Activated T-cell treated with anti-CD3 and anti-CD28 coated beads, Interleukin-2, amount 50 U/mL, for 72 hours (primary cell): ENCODE results near the gene SLC6A15. TPM values are rescaled to one million over a fixed set of nuclear protein-coding genes. Genes with fewer than 3 reads are reported as not detected.
A peak's percentile ranks its signal among the peaks of the same experiment; 100 is the strongest.

Source experiments
- ATAC-seq, 2 donors: fragments of 150-1000 bp; cut with Tn5 transposase; replicated peaks in 1 of 2; 2 replicates each; pipeline ENCODE4 v1.10.0; 2021; ENCODE audit warnings: moderate library complexity in 2 of 2, mild to moderate bottlenecking in 1 of 2
- DNase-seq, 2 donors: peaks; one replicate each; pipeline ENCODE4 v3.0.0; 2021 to 2022; ENCODE audit warnings: mixed read lengths in 1 of 2
- H3K27ac Mint-ChIP-seq: one replicate; pipeline ENCODE4 v1.8.0; 2022; ENCODE audit warnings: mild to moderate bottlenecking, moderate library complexity, mixed read lengths
- H3K27me3 Mint-ChIP-seq: one replicate; pipeline ENCODE4 v1.8.0; 2022; ENCODE audit warnings: low read depth, mixed read lengths
- H3K36me3 Mint-ChIP-seq, 2 donors: one replicate each; pipeline ENCODE4 v1.8.0; 2022; ENCODE audit warnings: mixed read lengths in 2 of 2, mild to moderate bottlenecking in 1 of 2; ENCODE audit not compliant: insufficient read depth in 2 of 2
- H3K4me1 Mint-ChIP-seq: one replicate; pipeline ENCODE4 v1.8.0; 2022; ENCODE audit warnings: low read depth, mixed read lengths
- H3K4me3 Mint-ChIP-seq, 2 donors: one replicate each; pipeline ENCODE4 v1.8.0; 2022; ENCODE audit warnings: mild to moderate bottlenecking in 2 of 2, mixed read lengths in 2 of 2, moderate library complexity in 2 of 2
- H3K9me3 Mint-ChIP-seq, 2 donors: one replicate each; pipeline ENCODE4 v1.8.0; 2022; ENCODE audit warnings: mixed read lengths in 2 of 2
- total RNA-seq, 2 donors: library from RNA; stranded (reverse); gene quantifications; one replicate each; pipeline ENCODE4 v1.2.3, GENCODE V29; 2022

SLC6A15 gene
- total RNA-seq, 2 donors from 2014 or later: 0.30 to 0.41 TPM

GRCh38 chr12:84857525-84858208, 54.9 kb downstream of the SLC6A15 start:
- no peaks in the 10 kb centered on the region for H3K36me3 Mint-ChIP-seq
- ATAC-seq: no peak
- H3K9me3 Mint-ChIP-seq: no peaks in the 10 kb centered on the region
- no peak overlapping the region for H3K4me3 Mint-ChIP-seq
- no peak overlapping the region for H3K27ac Mint-ChIP-seq
- H3K27me3 Mint-ChIP-seq: peaks cover 6% of the 10 kb centered on the region
- DNase-seq: no peak
- H3K4me1 Mint-ChIP-seq: no peaks in the 10 kb centered on the region

GRCh38 chr12:84856156-84856900, 56.3 kb downstream of the SLC6A15 start:
- DNase-seq (no peak), ATAC-seq (no peak)
- Mint-ChIP-seq H3K4me1 (no peaks in the 10 kb centered on the region), H3K9me3 (peaks cover 0 to 2% of the 10 kb centered on the region in 2 donors), H3K27ac (peak overlapping the region; percentile 19), H3K4me3 (no peak overlapping the region), H3K36me3 (no peaks in the 10 kb centered on the region), H3K27me3 (peaks cover 13% of the 10 kb centered on the region)

- Mint-ChIP-seq H3K27ac (peak overlapping the region; percentile 81), H3K4me3 (peak overlapping the region in 1 of 2 donors; percentile 42), H3K27me3 (peaks cover 6% of the 10 kb centered on the region), H3K9me3 (no peaks in the 10 kb centered on the region), H3K4me1 (no peaks in the 10 kb centered on the region), H3K36me3 (no peaks in the 10 kb centered on the region)
- no peak for DNase-seq
- peak; percentile 59 to 77 for ATAC-seq
These were observed 68.9 kb downstream of the SLC6A15 start for GRCh38 chr12:84843593-84844144.

- no peaks in the 10 kb centered on the region for H3K4me1 Mint-ChIP-seq
- ATAC-seq (no peak), DNase-seq (peak in 1 of 2 donors; percentile 10)
- H3K27ac Mint-ChIP-seq: no peak overlapping the region
- no peaks in the 10 kb centered on the region for H3K9me3 Mint-ChIP-seq
- H3K36me3 Mint-ChIP-seq: no peaks in the 10 kb centered on the region
- no peaks in the 10 kb centered on the region for H3K27me3 Mint-ChIP-seq
- H3K4me3 Mint-ChIP-seq: no peak overlapping the region
These were observed 70.1 kb downstream of the SLC6A15 start for GRCh38 chr12:84842406-84843013.

- DNase-seq: no peak
These were observed 71.0 kb downstream of the SLC6A15 start for GRCh38 chr12:84841591-84841990.

GRCh38 chr12:84840356-84840755, 72.2 kb downstream of the SLC6A15 start:
- Mint-ChIP-seq H3K27ac (no peak overlapping the region), H3K9me3 (no peaks in the 10 kb centered on the region), H3K36me3 (no peaks in the 10 kb centered on the region), H3K4me1 (no peaks in the 10 kb centered on the region), H3K4me3 (no peak overlapping the region), H3K27me3 (no peaks in the 10 kb centered on the region)
- ATAC-seq (no peak), DNase-seq (no peak)

More at GRCh38 chr12:84841591-84841990, 71.0 kb downstream of the SLC6A15 start:
- no peaks in the 10 kb centered on the region for H3K9me3 Mint-ChIP-seq
- H3K4me3 Mint-ChIP-seq: no peak overlapping the region
- H3K27ac Mint-ChIP-seq: no peak overlapping the region
- no peaks in the 10 kb centered on the region for H3K27me3 Mint-ChIP-seq
- H3K36me3 Mint-ChIP-seq: no peaks in the 10 kb centered on the region
- no peak for ATAC-seq
- H3K4me1 Mint-ChIP-seq: no peaks in the 10 kb centered on the region

GRCh38 chr12:84826925-84827324, 85.7 kb downstream of the SLC6A15 start:
- Mint-ChIP-seq H3K4me3 (no peak overlapping the region), H3K27ac (no peak overlapping the region), H3K36me3 (no peaks in the 10 kb centered on the region), H3K9me3 (peaks cover 0 to 2% of the 10 kb centered on the region in 2 donors), H3K4me1 (no peaks in the 10 kb centered on the region), H3K27me3 (no peaks in the 10 kb centered on the region)
- DNase-seq (no peak), ATAC-seq (no peak)

GRCh38 chr12:84825149-84825548, 87.5 kb downstream of the SLC6A15 start:
- Mint-ChIP-seq H3K4me1 (no peaks in the 10 kb centered on the region), H3K27ac (no peak overlapping the region), H3K4me3 (no peak overlapping the region), H3K36me3 (no peaks in the 10 kb centered on the region), H3K27me3 (no peaks in the 10 kb centered on the region), H3K9me3 (peaks cover 0 to 2% of the 10 kb centered on the region in 2 donors)
- DNase-seq: no peak
- ATAC-seq: no peak

GRCh38 chr12:84822525-84822924, 90.1 kb downstream of the SLC6A15 start:
- DNase-seq: no peak
- H3K27ac Mint-ChIP-seq: no peak overlapping the region

GRCh38 chr12:84816916-84817695, 95.5 kb downstream of the SLC6A15 start:
- Mint-ChIP-seq H3K4me3 (no peak overlapping the region), H3K27ac (no peak overlapping the region), H3K27me3 (no peaks in the 10 kb centered on the region), H3K4me1 (no peaks in the 10 kb centered on the region), H3K9me3 (no peaks in the 10 kb centered on the region), H3K36me3 (no peaks in the 10 kb centered on the region)
- no peak for ATAC-seq
- no peak for DNase-seq

More at GRCh38 chr12:84822525-84822924, 90.1 kb downstream of the SLC6A15 start:
- H3K4me1 Mint-ChIP-seq: no peaks in the 10 kb centered on the region
- no peaks in the 10 kb centered on the region for H3K9me3 Mint-ChIP-seq
- H3K4me3 Mint-ChIP-seq: no peak overlapping the region
- no peak for ATAC-seq
- no peaks in the 10 kb centered on the region for H3K36me3 Mint-ChIP-seq
- H3K27me3 Mint-ChIP-seq: no peaks in the 10 kb centered on the region

- DNase-seq (no peak), ATAC-seq (no peak)
- Mint-ChIP-seq H3K36me3 (no peaks in the 10 kb centered on the region), H3K27me3 (no peaks in the 10 kb centered on the region), H3K4me3 (no peak overlapping the region), H3K27ac (no peak overlapping the region), H3K4me1 (no peaks in the 10 kb centered on the region), H3K9me3 (no peaks in the 10 kb centered on the region)
These were observed 97.8 kb downstream of the SLC6A15 start for GRCh38 chr12:84814664-84815245.
